Measurements from ENCODE around the gene PBX3.

DNA sequence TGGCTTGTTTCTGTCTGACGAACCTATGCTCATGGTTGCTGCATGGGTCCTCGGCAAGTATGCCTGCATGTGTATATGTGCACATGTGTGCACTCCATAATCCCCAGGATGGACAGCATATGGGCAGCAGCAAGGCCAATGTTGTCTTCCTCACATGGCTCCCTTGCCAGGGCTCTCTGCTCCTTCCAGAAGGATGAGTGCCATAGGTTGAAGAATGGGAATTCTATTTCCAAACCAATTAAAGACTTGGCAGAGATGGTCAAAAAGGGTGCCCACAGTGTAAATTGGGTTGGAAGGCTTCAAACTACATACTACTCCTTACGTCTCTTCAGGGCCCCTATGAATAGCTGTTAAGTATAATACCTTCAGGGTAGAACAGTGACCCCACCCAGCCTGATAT is 212.1 kb downstream of the PBX3 start:
- TF ChIP-seq SUZ12 (IDR thresholded peaks at IDR 0.05; ENCODE audit: extremely low read depth, insufficient read depth, insufficient read length) (no peak), YY1 (IDR thresholded peaks at IDR 0.05; ENCODE audit: insufficient read depth, insufficient read length) (no peak), ZNF274 (IDR thresholded peaks at IDR 0.05; ENCODE audit: low read depth, low read length) (no peak)

All from NT2/D1 (cell line).